GM23338 (cell line): ENCODE data around the gene MED14.

Experiments
- CREB1 ChIP-seq: fragments of 250-450 bp; sonication (Bioruptor Pico); IDR thresholded peaks from 2 replicates; pipeline ENCODE4 v1.5.0; 2020; ENCODE audit warnings: low read depth, mild to moderate bottlenecking, moderate library complexity
- CTCF ChIP-seq, 2 experiments: fragments of 200-600 bp in 1 of 2; sonication (generic) in 1 of 2; conservative IDR thresholded peaks; 2 replicates each; pipeline versions ENCODE4 v1.5.1 to v1.6.1; 2016 to 2017; ENCODE audit warnings: antibody characterized with exemption in 2 of 2, low read depth in 2 of 2, mild to moderate bottlenecking in 2 of 2, moderate library complexity in 1 of 2
- ETS1 ChIP-seq: IDR thresholded peaks from 2 replicates; pipeline ENCODE4 v1.6.1; 2016; ENCODE audit warnings: antibody characterized with exemption
- EZH2 ChIP-seq: fragments of 200-600 bp; sonication (generic); IDR thresholded peaks from one replicate; pipeline ENCODE4 v1.8.0; 2017; ENCODE audit warnings: antibody characterized with exemption, mild to moderate bottlenecking, low read depth; ENCODE audit not compliant: unreplicated experiment
- EZH2phosphoT487 ChIP-seq: fragments of 200-600 bp; sonication (generic); IDR thresholded peaks from one replicate; pipeline ENCODE4 v1.8.1; 2018; ENCODE audit warnings: antibody characterized with exemption; ENCODE audit not compliant: unreplicated experiment
- JUNB ChIP-seq: IDR thresholded peaks from one replicate; pipeline ENCODE4 v1.6.1; 2016; ENCODE audit warnings: antibody characterized with exemption; ENCODE audit not compliant: unreplicated experiment
- POLR2AphosphoS5 ChIP-seq: IDR thresholded peaks from 2 replicates; pipeline ENCODE4 v1.6.1; 2016; ENCODE audit warnings: antibody characterized with exemption, low read depth
- REST ChIP-seq: IDR thresholded peaks from one replicate; pipeline ENCODE4 v1.6.1; 2018; ENCODE audit warnings: antibody characterized with exemption; ENCODE audit not compliant: unreplicated experiment
- ZNF114 ChIP-seq: fragments of 250-450 bp; sonication (Bioruptor Pico); IDR thresholded peaks from 2 replicates; pipeline ENCODE4 v1.5.0; 2020; ENCODE audit warnings: mild to moderate bottlenecking, moderate library complexity
- ZNF331 ChIP-seq: fragments of 250-450 bp; sonication (Bioruptor Pico); IDR thresholded peaks from 2 replicates; pipeline ENCODE4 v1.5.0; 2020; ENCODE audit warnings: low read depth, mild to moderate bottlenecking, moderate library complexity

GRCh38 chrX:40733706-40734105, 1.6 kb downstream of the MED14 start:
- no peak for TF ChIP-seq ETS1
- no peak for TF ChIP-seq EZH2
- TF ChIP-seq CTCF (conservative IDR thresholded peaks at IDR 0.05; ENCODE audit: low read depth in 2 of 2): no peak
- TF ChIP-seq EZH2phosphoT487: no peak
- TF ChIP-seq CREB1 (CRISPR knock-in tag): no peak
- TF ChIP-seq POLR2AphosphoS5: no peak
- no peak for TF ChIP-seq REST
- TF ChIP-seq JUNB: no peak
- TF ChIP-seq ZNF114 (CRISPR knock-in tag): no peak
- no peak for TF ChIP-seq ZNF331
